K562 (cell line): ENCODE results near the gene DTX3. TPM values are rescaled to one million over a fixed set of nuclear protein-coding genes. Genes with fewer than 3 reads are reported as not detected.

Experiments
- CTBP1 ChIP-seq: fragments of 450-650 bp; IDR thresholded peaks from 2 replicates; pipeline ENCODE4 v1.6.1; 2016; ENCODE audit warnings: borderline replicate concordance
- E2F6 ChIP-seq, 2 experiments: IDR thresholded peaks; 2 replicates each; pipeline ENCODE4 v1.6.1; 2011; ENCODE audit warnings: borderline replicate concordance in 1 of 2, control low read depth in 1 of 2, low read depth in 1 of 2, low read length in 1 of 2, mild to moderate bottlenecking in 1 of 2, mixed read lengths in 1 of 2, moderate library complexity in 1 of 2; ENCODE audit not compliant: insufficient read depth in 1 of 2, insufficient read length in 1 of 2, poor library complexity in 1 of 2, severe bottlenecking in 1 of 2; ENCODE audit errors: extremely low read depth in 1 of 2
- ETS1 ChIP-seq: conservative IDR thresholded peaks from 2 replicates; pipeline ENCODE4 v1.6.1; 2011; ENCODE audit warnings: low read depth, mild to moderate bottlenecking, low read length; ENCODE audit not compliant: control insufficient read depth
- FIP1L1 ChIP-seq: fragments of 200-400 bp; formaldehyde crosslinking; IDR thresholded peaks from 2 replicates; pipeline ENCODE4 v1.6.1; 2018; ENCODE audit warnings: mild to moderate bottlenecking, low read depth, low read length; ENCODE audit not compliant: poor library complexity, severe bottlenecking
- HDGF ChIP-seq: fragments of 450-650 bp; IDR thresholded peaks from 2 replicates; pipeline ENCODE4 v1.6.1; 2016
- KDM5B ChIP-seq: fragments of 200-600 bp; sonication (generic); IDR thresholded peaks from 2 replicates; pipeline ENCODE4 v1.6.1; 2012; ENCODE audit warnings: low read depth, mild to moderate bottlenecking, moderate library complexity, low read length, control low read depth, inconsistent platforms; ENCODE audit not compliant: insufficient replicate concordance
- MED1 ChIP-seq: sonication (generic); formaldehyde crosslinking; IDR thresholded peaks from 2 replicates; pipeline ENCODE4 v1.8.1; 2023; ENCODE audit warnings: missing genetic modification reagents, borderline replicate concordance
- MYC ChIP-seq, 2 experiments: fragments of 250-450 bp in 1 of 2; sonication (Bioruptor Pico) in 1 of 2; IDR thresholded peaks; 2 replicates each; pipeline versions ENCODE4 v1.5.1 to v1.6.1; 2012 to 2021; ENCODE audit warnings: low read depth in 2 of 2, borderline replicate concordance in 1 of 2, improper control_type of control experiment in 1 of 2, low read length in 1 of 2, mild to moderate bottlenecking in 1 of 2, moderate library complexity in 1 of 2
- PML ChIP-seq: IDR thresholded peaks from 2 replicates; pipeline ENCODE4 v1.6.1; 2012; ENCODE audit warnings: low read length, inconsistent platforms
- SIN3B ChIP-seq: fragments of 450-650 bp; IDR thresholded peaks from 2 replicates; pipeline ENCODE4 v1.6.1; 2017; ENCODE audit warnings: low read depth, mild to moderate bottlenecking, moderate library complexity
- SLC30A9 ChIP-seq: fragments of 250-450 bp; sonication (Bioruptor Pico); IDR thresholded peaks from 2 replicates; pipeline ENCODE4 v1.8.0; 2022; ENCODE audit warnings: mild to moderate bottlenecking, moderate library complexity
- SMARCB1 ChIP-seq: IDR thresholded peaks from 2 replicates; pipeline ENCODE4 v1.6.1; 2011; ENCODE audit warnings: improper control_type of control experiment, low read depth; ENCODE audit not compliant: insufficient read length
- TARDBP ChIP-seq: fragments of 450-650 bp; IDR thresholded peaks from 2 replicates; pipeline ENCODE4 v1.6.1; 2016
- TOE1 ChIP-seq, 2 experiments: fragments of 450-650 bp in 1 of 2; sonication (generic) in 1 of 2; formaldehyde crosslinking in 1 of 2; IDR thresholded peaks; 2 replicates each; pipeline versions ENCODE4 v1.7.1 to v1.8.0; 2016 to 2022; ENCODE audit warnings: borderline replicate concordance in 2 of 2, mild to moderate bottlenecking in 2 of 2, antibody characterized with exemption in 1 of 2, inconsistent platforms in 1 of 2, low read depth in 1 of 2, missing genetic modification reagents in 1 of 2, moderate library complexity in 1 of 2
- TSC22D4 ChIP-seq: fragments of 450-650 bp; IDR thresholded peaks from 2 replicates; pipeline ENCODE4 v1.6.1; 2016; ENCODE audit warnings: missing genetic modification characterization, missing biosample characterization, control low read depth
- YBX1 ChIP-seq: fragments of 450-650 bp; IDR thresholded peaks from 2 replicates; pipeline ENCODE4 v1.7.1; 2016; ENCODE audit warnings: mild to moderate bottlenecking
- ZBTB17 ChIP-seq: fragments of 450-650 bp; formaldehyde crosslinking; IDR thresholded peaks from 2 replicates; pipeline ENCODE4 v1.4.0; 2020; ENCODE audit warnings: mild to moderate bottlenecking
- ZNF12 ChIP-seq: sonication (generic); formaldehyde crosslinking; IDR thresholded peaks from 2 replicates; pipeline ENCODE4 v1.4.0; 2020; ENCODE audit warnings: mild to moderate bottlenecking, missing genetic modification reagents
- ZNF165 ChIP-seq: fragments of 250-450 bp; sonication (Bioruptor Pico); IDR thresholded peaks from 2 replicates; pipeline ENCODE4 v1.4.0; 2020; ENCODE audit warnings: borderline replicate concordance
- ZNF212 ChIP-seq: fragments of 450-650 bp; formaldehyde crosslinking; IDR thresholded peaks from 2 replicates; pipeline ENCODE4 v1.4.0; 2020; ENCODE audit warnings: mild to moderate bottlenecking
- ZNF644 ChIP-seq: fragments of 200-800 bp; sonication (Bioruptor generic); IDR thresholded peaks from 2 replicates; pipeline ENCODE4 v1.6.1; 2016; ENCODE audit warnings: low read depth, missing genetic modification characterization, missing compliant biosample characterization
- ZNF717 ChIP-seq: fragments of 250-450 bp; sonication (Bioruptor Pico); IDR thresholded peaks from 2 replicates; pipeline ENCODE4 v1.5.0; 2021
- ZNF785 ChIP-seq: fragments of 250-450 bp; sonication (Bioruptor Pico); IDR thresholded peaks from 2 replicates; pipeline ENCODE4 v1.4.0; 2020; ENCODE audit warnings: mild to moderate bottlenecking
- ZNF830 ChIP-seq: fragments of 250-450 bp; sonication (Bioruptor Pico); IDR thresholded peaks from 2 replicates; pipeline ENCODE4 v1.5.0; 2021; ENCODE audit warnings: mild to moderate bottlenecking
- polyA plus RNA-seq, 8 experiments: library from polyadenylated mRNA; depleted of rRNA in 4 of 8; stranded (reverse) in 5 of 8; unstranded in 3 of 8; fragments of >200 nt; fragmentation: Nextera tagmentation in 2 of 8; fragmentation: Illumina TruSeq in 1 of 8; extraction: Ambion mirVana in 2 of 8; extraction: Trizol in 1 of 8; gene quantifications; 2 replicates each; pipeline versions ENCODE4 v1.2.1 to v1.2.3, GENCODE V29; 2011 to 2014; ENCODE audit warnings: inconsistent platforms in 1 of 8, missing spikeins in 1 of 8
- total RNA-seq, 7 experiments: library from RNA; depleted of rRNA in 6 of 7; stranded (reverse); fragments of >200 nt in 6 of 7; fragmentation: Illumina TruSeq in 2 of 7; extraction: Trizol in 2 of 7; gene quantifications; 2 replicates each; pipeline versions ENCODE4 v1.2.1 to v1.2.3, GENCODE V29; 2011 to 2021; ENCODE audit warnings: low replicate concordance in 1 of 7

DTX3 gene
- total and polyA plus RNA-seq, 9 of the 15 experiments (the other 6 are each of a cell fraction or from before 2014, with no cell fraction given): 0.03 to 0.09 (median 0.06) TPM; not detected in 6

GRCh38 chr12:57621497-57622292 lies 17.1 kb downstream of the DTX3 start (continued):
- TF ChIP-seq MYC (IDR thresholded peaks at IDR 0.05; ENCODE audit: low read depth, low read length) (no peak), MYC (CRISPR knock-in tag; IDR thresholded peaks at IDR 0.05; ENCODE audit: borderline replicate concordance, low read depth) (no peak), ZNF644 (no peak), ZNF717 (CRISPR knock-in tag) (no peak), ETS1 (0 out of 2 replicates have a peak, but pooled peaks have one; percentile 59), FIP1L1 (peak; percentile 55), ZNF12 (CRISPR knock-in tag) (no peak), TOE1 (IDR thresholded peaks at IDR 0.05; ENCODE audit: borderline replicate concordance) (no peak), TOE1 (CRISPR knock-in tag; IDR thresholded peaks at IDR 0.05; ENCODE audit: borderline replicate concordance, low read depth) (no peak), TSC22D4 (no peak), SMARCB1 (peak; percentile 85), ZNF830 (CRISPR knock-in tag) (peak; percentile 38; the same call in 1 of the 2 replicates), CTBP1 (peak; percentile 47; the same call in 1 of the 2 replicates), MED1 (CRISPR knock-in tag) (no peak), ZNF785 (no peak), KDM5B (no peak), E2F6 (IDR thresholded peaks at IDR 0.05; ENCODE audit: borderline replicate concordance in 1 of 2, extremely low read depth in 1 of 2, insufficient read depth in 1 of 2, insufficient read length in 1 of 2, low read depth in 1 of 2, low read length in 1 of 2, poor library complexity in 1 of 2, severe bottlenecking in 1 of 2) (peak; percentile 41 to 55), YBX1 (no peak), SLC30A9 (CRISPR knock-in tag) (no peak), SIN3B (peak; percentile 45; the same call in 1 of the 2 replicates), PML (no peak; the same call in 1 of the 2 replicates), ZNF212 (CRISPR knock-in tag) (no peak), TARDBP (no peak), ZNF165 (CRISPR knock-in tag) (no peak), ZBTB17 (peak; percentile 46; the same call in 1 of the 2 replicates), HDGF (peak; percentile 64; the same call in 1 of the 2 replicates)
